ENCODE data around the gene DHX16. TPM values are rescaled to one million over a fixed set of nuclear protein-coding genes. Genes with fewer than 3 reads are reported as not detected.

DHX16 gene
- total RNA-seq = 33.3 and 46.6 TPM in 2 replicates

GRCh38 chr6:30672445-30673253 is at the start of gene DHX16:
Gene DHX16 (minus strand): TSS chr6:30673006. CDS start chr6:30672841, 165 bp downstream.

GRCh38 chr6:30719791-30720737 is 47.3 kb upstream of the DHX16 start, which contains the start of gene TUBB:
Gene TUBB (plus strand): TSS chr6:30720352. CDS start chr6:30720507, 155 bp downstream.

GRCh38 chr6:30717129-30717844 is 44.5 kb upstream of the DHX16 start, which contains the start of gene MDC1:
Gene MDC1 (minus strand): TSS chr6:30717281. CDS start chr6:30715175, 2,106 bp downstream.

GRCh38 chr6:30690403-30691207 is 17.8 kb upstream of the DHX16 start, which contains the start of gene NRM:
Gene NRM (minus strand): TSS chr6:30690984. CDS start chr6:30690974, 10 bp downstream.

GRCh38 chr6:30686009-30686907 is 13.5 kb upstream of the DHX16 start, which contains the start of gene PPP1R18:
Gene PPP1R18 (minus strand): TSS chr6:30686645. CDS start chr6:30686018, 627 bp downstream.

GRCh38 chr6:30646450-30647241 is 26.2 kb downstream of the DHX16 start, which contains the start of gene C6orf136:
Gene C6orf136 (plus strand): TSS chr6:30647133. CDS start chr6:30647232, 99 bp downstream.

GRCh38 chr6:30626484-30627366 is 46.1 kb downstream of the DHX16 start, which contains the start of gene ATAT1:
Gene ATAT1 (plus strand): TSS chr6:30626874.

GRCh38 chr6:30617565-30618269 is 55.1 kb downstream of the DHX16 start, which contains the start of gene MRPS18B:
Gene MRPS18B (plus strand): TSS chr6:30617840. CDS start chr6:30617866, 26 bp downstream.

GRCh38 chr6:30616811-30617564 is 55.8 kb downstream of the DHX16 start, which contains the start of gene PPP1R10:
Gene PPP1R10 (minus strand): TSS chr6:30617243. CDS start chr6:30609944, 7,299 bp downstream.

Other genes starting within 250 kb of the DHX16 start
- 199 and 242 TPM in 2 replicates for gene HLA-E, start 183.5 kb downstream of the DHX16 start, total RNA-seq
- gene GNL1, start 116.5 kb downstream of the DHX16 start, total RNA-seq = 57.0 and 60.9 TPM in 2 replicates
- gene PRR3, start 115.7 kb downstream of the DHX16 start, total RNA-seq = 4.5 and 4.7 TPM in 2 replicates
- 34.1 and 49.5 TPM in 2 replicates for gene ABCF1, start 101.6 kb downstream of the DHX16 start, total RNA-seq
- gene PPP1R10, start 55.8 kb downstream of the DHX16 start, total RNA-seq = 11.1 and 12.6 TPM in 2 replicates
- 39.6 and 44.9 TPM in 2 replicates for gene MRPS18B, start 55.2 kb downstream of the DHX16 start, total RNA-seq
- gene ATAT1, start 46.1 kb downstream of the DHX16 start, total RNA-seq = 2.4 and 3.2 TPM in 2 replicates
- 1.7 TPM in 2 replicates for gene C6orf136, start 25.9 kb downstream of the DHX16 start, total RNA-seq
- gene PPP1R18, start 13.6 kb upstream of the DHX16 start, total RNA-seq = 68.2 and 79.1 TPM in 2 replicates
- gene NRM, start 18.0 kb upstream of the DHX16 start, total RNA-seq = 2.2 and 3.1 TPM in 2 replicates
- 4.6 and 5.1 TPM in 2 replicates for gene MDC1, start 44.3 kb upstream of the DHX16 start, total RNA-seq
- 421 and 431 TPM in 2 replicates for gene TUBB, start 47.3 kb upstream of the DHX16 start, total RNA-seq
- 138 and 150 TPM in 2 replicates for gene FLOT1, start 69.7 kb upstream of the DHX16 start, total RNA-seq
- 14.3 and 32.0 TPM in 2 replicates for gene IER3, start 71.5 kb upstream of the DHX16 start, total RNA-seq
- 15.2 and 17.1 TPM in 2 replicates for gene DDR1, start 211.5 kb upstream of the DHX16 start, total RNA-seq
- 5.9 and 8.0 TPM in 2 replicates for gene GTF2H4, start 235.2 kb upstream of the DHX16 start, total RNA-seq
- 12.4 and 16.8 TPM in 2 replicates for gene VARS2, start 241.2 kb upstream of the DHX16 start, total RNA-seq

Data from aortic smooth muscle cell (primary cell).